ENCODE data around the gene DIPK1A.

Gene DIPK1A

GRCh38 chr1:92839442-92839841 lies 121.8 kb downstream of the DIPK1A start:
- DNase-seq (ENCODE audit: low spot score): no peak
- H3K27ac ChIP-seq: no peak overlapping the region
- no peak for TF ChIP-seq CTCF (conservative IDR thresholded peaks at IDR 0.05; ENCODE audit: low read depth)
- ChIA-PET CTCF (no interaction called here), POLR2A (ENCODE audit: low non-redundant PET) (no interaction called here)

- POLR2A ChIA-PET (ENCODE audit: low non-redundant PET): interaction anchor here (0.6 kb wide), 1 partner anchor 17 kb away, joined by 4 read pairs; no protein-coding TSS in a partner anchor
- CTCF ChIA-PET: interaction anchor here (0.6 to 1.6 kb wide), 3 partner anchors 10 to 840 kb away, joined by 3 to 5 read pairs (median 4); no protein-coding TSS in a partner anchor
- DNase-seq (ENCODE audit: low spot score): no peak
- H3K27ac ChIP-seq: no peak overlapping the region
- TF ChIP-seq CTCF (conservative IDR thresholded peaks at IDR 0.05; ENCODE audit: low read depth): no peak
Observed at GRCh38 chr1:92838519-92838918, 122.7 kb downstream of the DIPK1A start.

GRCh38 chr1:92837062-92837461 lies 124.2 kb downstream of the DIPK1A start:
- H3K27ac ChIP-seq: no peak overlapping the region
- DNase-seq (ENCODE audit: low spot score): no peak
- ChIA-PET CTCF (no interaction called here), POLR2A (ENCODE audit: low non-redundant PET) (no interaction called here)
- TF ChIP-seq CTCF (conservative IDR thresholded peaks at IDR 0.05; ENCODE audit: low read depth): no peak

- ChIA-PET POLR2A (ENCODE audit: low non-redundant PET) (no interaction called here), CTCF (no interaction called here)
- H3K27ac ChIP-seq: no peak overlapping the region
- DNase-seq (ENCODE audit: low spot score): no peak
- no peak for TF ChIP-seq CTCF (conservative IDR thresholded peaks at IDR 0.05; ENCODE audit: low read depth)
Observed at GRCh38 chr1:92834617-92835016, 126.6 kb downstream of the DIPK1A start.

- peak overlapping the region; percentile 52; the same call in 1 of the 2 replicates for H3K27ac ChIP-seq
- POLR2A ChIA-PET (ENCODE audit: low non-redundant PET): no interaction called here
- TF ChIP-seq CTCF (conservative IDR thresholded peaks at IDR 0.05; ENCODE audit: low read depth): no peak
- DNase-seq (ENCODE audit: low spot score): no peak
- CTCF ChIA-PET: interaction anchor here (0.6 kb wide), 1 partner anchor 88 kb away, joined by 4 read pairs; no protein-coding TSS in a partner anchor
Observed at GRCh38 chr1:92833840-92834239, 127.4 kb downstream of the DIPK1A start.

- DNase-seq (ENCODE audit: low spot score): no peak
- POLR2A ChIA-PET (ENCODE audit: low non-redundant PET): interaction anchor here (1.0 kb wide), 1 partner anchor 16 kb away, joined by 5 read pairs; no protein-coding TSS in a partner anchor
- peak overlapping the region; percentile 82 for H3K27ac ChIP-seq
- TF ChIP-seq CTCF (conservative IDR thresholded peaks at IDR 0.05; ENCODE audit: low read depth): no peak
- CTCF ChIA-PET: interaction anchor here (0.6 kb wide), 1 partner anchor 27 kb away, joined by 4 read pairs; no protein-coding TSS in a partner anchor
Observed at GRCh38 chr1:92832537-92833114, 128.6 kb downstream of the DIPK1A start.
